Left cardiac atrium (tissue), 4 donors: Measurements from ENCODE around the gene WWOX. TPM values are rescaled to one million over a fixed set of nuclear protein-coding genes. Genes with fewer than 3 reads are reported as not detected.
A peak's percentile ranks its signal among the peaks of the same experiment; 100 is the strongest.

Experiments used
- ATAC-seq, 2 donors: fragments of 200-7000 bp; cut with Tn5 transposase; one replicate each; pipeline ENCODE4 v1.9.1; 2020; ENCODE audit warnings: mild to moderate bottlenecking in 2 of 2, moderate library complexity in 2 of 2
- DNase-seq: peaks from one replicate; pipeline ENCODE4 v3.0.0-alpha.2; 2020
- intact Hi-C, 2 donors: fragments of 100-400 bp; cut with DNase I; formaldehyde crosslinking; loops; one replicate each; pipeline versions ENCODE4 v1.14.1 to v1.15.1; 2022 to 2023
- total RNA-seq, 2 donors: library from RNA; stranded (reverse); fragmentation: NEBNext Ultra II Directional; extraction: Animal tissue kit (Norgen Biotek cat#: 25700); gene quantifications; one replicate each; pipeline ENCODE4 v1.2.1, GENCODE V29; 2021
- donor health status: DM: no; HTN: yes; CAD: no.
- donor health status: DM: no; HTN: yes; CAD: no; lungs with severe emphysema.
- donor health status: DM: yes; HTN: yes; CAD: no.
- donor health status: Dilated cardiomyopathy.

WWOX gene
- total RNA-seq, 2 donors from 2014 or later, result 7.6 to 8.6 TPM

- DNase-seq (no peak), ATAC-seq (no peak)
- intact Hi-C loops, result no loop called here
These were observed 114.3 kb downstream of the WWOX start for GRCh38 chr16:78213751-78214150.

GRCh38 chr16:78215222-78215621, 115.8 kb downstream of the WWOX start:
- ATAC-seq (no peak), DNase-seq (no peak)
- intact Hi-C loops, result no loop called here

DNA sequence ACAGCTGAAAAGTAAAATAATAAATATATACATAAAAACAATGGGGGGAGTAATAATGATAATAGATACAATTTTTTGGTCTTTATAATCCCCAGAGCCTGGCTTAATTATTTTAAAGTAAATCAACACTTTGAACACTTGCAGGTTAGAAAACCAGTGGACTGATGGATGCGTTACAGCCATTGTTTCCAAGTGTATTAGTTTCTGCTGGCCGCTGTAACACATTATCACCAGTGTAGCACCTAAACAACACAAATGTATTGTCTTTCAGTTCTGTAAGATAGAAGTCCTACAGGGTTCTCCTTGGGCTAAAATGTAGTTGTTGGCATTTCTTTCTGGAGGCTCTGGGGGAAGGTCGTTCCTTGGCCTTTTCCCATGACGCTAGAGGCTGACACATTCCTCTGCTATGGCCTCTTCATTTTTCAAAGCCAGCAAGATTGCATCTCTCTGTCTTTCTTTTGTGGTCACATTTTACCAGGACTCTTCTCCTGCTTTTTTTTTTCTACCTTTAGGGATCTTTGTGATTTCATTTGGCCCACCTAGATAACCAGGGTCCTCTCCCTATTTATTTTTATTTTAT, 116.8 kb downstream of the WWOX start:
- no peak for DNase-seq
- ATAC-seq, result no peak
- intact Hi-C loops, result no loop called here

- DNase-seq, result no peak
- ATAC-seq, result no peak
- intact Hi-C loops, result no loop called here
These were observed 117.8 kb downstream of the WWOX start for GRCh38 chr16:78217276-78217675.

DNA sequence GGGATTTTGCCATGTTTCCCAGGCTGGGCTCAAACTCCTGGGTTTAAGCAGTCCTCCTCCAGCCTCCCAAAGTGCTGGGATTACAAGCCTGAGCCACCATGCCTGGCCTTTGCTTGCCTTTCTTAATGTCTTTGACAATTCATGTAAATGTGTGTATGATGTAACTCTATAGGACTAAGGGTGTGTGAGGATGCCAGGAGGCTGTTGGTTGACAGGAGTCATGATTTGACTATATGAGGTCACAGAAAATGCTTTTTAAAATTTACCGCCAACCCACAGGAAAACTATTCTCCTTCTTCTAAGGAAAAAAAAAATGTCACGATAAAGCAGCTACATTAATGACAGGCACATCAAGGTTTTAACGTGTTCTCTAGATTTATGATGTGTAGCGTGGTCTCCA, 118.8 kb downstream of the WWOX start:
- intact Hi-C loops, result no loop called here
- no peak for ATAC-seq

GRCh38 chr16:78218856-78219651, 119.6 kb downstream of the WWOX start:
- no peak for ATAC-seq
- DNase-seq, result no peak
- intact Hi-C loops, result no loop called here

More for the DNA sequence above, 118.8 kb downstream of the WWOX start:
- DNase-seq, result no peak

- intact Hi-C loops, result no loop called here
- no peak for ATAC-seq
- no peak for DNase-seq
These were observed 121.1 kb downstream of the WWOX start for GRCh38 chr16:78220571-78220970.

DNA sequence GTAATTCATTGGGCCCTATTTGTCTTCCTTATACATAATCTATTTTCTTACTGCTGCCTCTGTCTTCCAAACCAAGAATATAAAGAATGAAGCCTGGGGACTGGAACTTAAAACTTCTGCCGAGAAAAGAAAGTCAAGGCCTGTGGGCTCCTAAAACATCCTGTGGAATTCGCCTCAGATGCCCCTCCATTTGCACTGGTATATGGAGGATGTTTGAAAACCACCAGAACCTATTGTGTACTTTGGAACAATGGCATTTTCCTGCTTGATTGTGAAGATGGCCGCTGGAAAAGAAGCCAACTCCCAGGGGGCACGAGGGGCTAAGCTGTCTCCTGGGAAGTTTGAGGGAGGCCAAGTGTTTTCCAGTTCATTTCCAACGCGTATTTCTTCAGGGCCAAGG, 122.4 kb downstream of the WWOX start:
- intact Hi-C loops, result no loop called here
- no peak for ATAC-seq
- DNase-seq, result no peak

DNA sequence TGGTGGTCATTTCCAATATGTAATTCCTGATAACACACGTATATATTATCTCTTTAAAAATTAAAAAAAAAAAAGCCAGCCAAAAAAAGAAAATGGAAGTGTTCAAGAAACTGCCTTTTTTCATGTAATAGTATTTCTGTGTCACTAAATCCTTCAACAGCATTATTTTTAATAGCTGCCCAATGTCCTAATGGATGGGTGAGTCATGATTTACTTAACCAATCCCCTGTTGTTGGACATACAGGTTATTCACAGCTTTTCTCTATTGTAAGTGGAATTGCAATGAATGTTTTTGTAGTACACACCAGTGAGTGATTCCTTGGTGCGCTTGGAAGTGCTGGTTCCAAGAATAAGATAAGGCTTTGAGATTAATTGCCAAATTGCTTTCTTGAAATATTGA, 124.9 kb downstream of the WWOX start:
- no peak for ATAC-seq
- intact Hi-C loops, result no loop called here
- DNase-seq, result no peak

DNA sequence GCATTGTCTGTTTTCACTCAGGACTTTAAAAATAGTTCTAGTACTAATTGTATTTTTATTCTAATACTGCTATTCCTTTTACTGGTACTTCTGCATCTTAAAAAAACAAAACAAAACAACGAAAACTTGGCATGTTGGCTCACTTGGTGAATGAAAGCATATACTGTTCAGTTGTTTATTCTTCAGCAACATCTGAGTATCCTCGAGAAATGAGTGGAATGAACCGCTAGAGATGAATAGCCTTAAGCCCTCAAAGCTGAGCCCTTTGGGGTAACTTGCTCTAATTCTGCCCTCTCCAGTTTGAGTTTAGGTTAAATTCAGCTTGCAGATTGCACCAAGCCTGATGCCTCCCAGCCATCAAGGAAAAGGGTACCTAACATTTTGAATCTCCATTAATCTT, 126.5 kb downstream of the WWOX start:
- intact Hi-C loops, result no loop called here
- no peak for ATAC-seq
- no peak for DNase-seq

- intact Hi-C loops, result no loop called here
- no peak for ATAC-seq
- no peak for DNase-seq
These were observed 128.4 kb downstream of the WWOX start for GRCh38 chr16:78227855-78228254.

- DNase-seq (no peak), ATAC-seq (no peak)
- intact Hi-C loops, result no loop called here
These were observed 129.2 kb downstream of the WWOX start for GRCh38 chr16:78228704-78229103.

DNA sequence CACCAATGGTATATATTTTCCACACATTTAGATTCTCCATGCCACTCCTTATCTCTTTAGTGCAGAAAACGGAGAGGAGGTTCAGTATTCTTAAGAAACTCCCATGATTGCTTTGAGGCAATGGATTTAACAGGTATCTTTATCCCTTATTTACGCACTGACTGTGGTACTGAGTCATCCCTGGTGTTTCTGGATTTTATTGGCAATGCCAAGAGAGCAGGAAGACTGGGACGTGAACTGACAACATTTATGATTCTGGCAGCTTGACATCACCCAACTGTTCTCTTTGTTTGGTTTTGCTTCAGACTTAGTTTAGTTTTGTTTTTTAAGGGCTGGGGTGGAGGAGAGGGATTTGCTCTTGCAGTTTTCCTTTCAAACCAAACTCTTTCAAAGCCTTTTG, 131.4 kb downstream of the WWOX start:
- DNase-seq, result no peak
- intact Hi-C loops, result no loop called here
- peak in 1 of 2 donors; percentile 11 for ATAC-seq

DNA sequence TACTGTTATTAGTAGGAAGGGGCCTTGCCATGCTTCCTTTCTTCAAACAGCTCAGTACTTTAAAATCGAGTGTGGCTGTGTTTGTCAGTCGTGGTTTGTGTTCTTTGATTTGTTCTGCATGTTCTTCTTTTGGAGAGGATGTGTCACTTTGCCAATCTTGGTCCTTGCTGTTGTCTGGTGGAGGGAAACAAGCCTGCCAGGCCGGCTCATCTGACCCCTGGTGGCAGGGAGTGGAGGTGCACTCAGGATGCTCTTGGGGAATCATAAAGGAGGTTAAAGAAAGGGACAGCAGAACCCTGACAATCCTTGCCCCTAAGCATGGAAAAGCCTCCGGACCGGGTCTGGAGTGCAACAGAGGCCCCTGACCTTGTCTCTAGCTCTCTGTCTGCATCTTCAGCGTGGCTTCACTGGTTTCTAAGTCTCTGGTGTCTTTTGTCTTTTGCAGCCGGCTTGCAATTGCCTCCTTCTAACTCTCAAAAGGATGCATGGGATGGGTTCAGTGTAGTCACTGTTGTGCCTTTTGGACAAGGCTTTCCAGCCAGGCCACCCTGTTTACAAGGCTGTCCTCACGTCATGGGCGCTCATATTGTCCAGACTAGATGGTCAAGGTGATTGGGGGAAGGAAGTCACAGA, 135.8 kb downstream of the WWOX start:
- intact Hi-C loops, result loop anchor here in 1 of 2 donors (5.0 kb wide), 1 partner anchor 113 kb away; no protein-coding TSS in a partner anchor
- ATAC-seq, result peak; percentile 55 to 80

GRCh38 chr16:78235876-78236275, 136.4 kb downstream of the WWOX start:
- no peak for ATAC-seq
- intact Hi-C loops, result loop anchor here in 1 of 2 donors (5.0 kb wide), 1 partner anchor 114 kb away; no protein-coding TSS in a partner anchor
- no peak for DNase-seq

More for the DNA sequence above, 135.8 kb downstream of the WWOX start:
- DNase-seq, result peak; percentile 67

DNA sequence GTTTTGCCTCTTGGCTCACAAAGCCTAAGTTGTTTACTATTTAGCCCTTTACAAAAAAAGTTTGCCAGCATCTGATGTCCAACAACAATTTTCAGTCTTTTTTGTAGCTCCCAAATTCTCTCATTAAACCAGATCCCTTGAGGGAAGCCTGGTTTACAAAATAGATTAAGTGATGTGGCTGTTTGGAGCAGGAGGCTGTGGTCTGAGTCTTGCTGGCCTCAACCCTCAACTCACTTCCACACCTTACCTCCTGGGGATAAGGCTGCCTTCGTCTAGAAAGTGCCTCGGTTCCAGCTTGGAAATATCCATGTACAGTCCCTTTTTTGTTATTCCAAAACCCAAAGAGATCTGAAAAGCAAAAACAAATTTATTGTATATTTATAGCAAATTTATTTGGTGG, 138.4 kb downstream of the WWOX start:
- intact Hi-C loops, result loop anchor here in 1 of 2 donors (5.0 kb wide), 1 partner anchor 116 kb away; no protein-coding TSS in a partner anchor
- no peak for DNase-seq
- no peak for ATAC-seq

- intact Hi-C loops, result no loop called here
- DNase-seq (no peak), ATAC-seq (no peak)
These were observed 141.2 kb downstream of the WWOX start for GRCh38 chr16:78240459-78241222.

GRCh38 chr16:78242239-78242630, 142.8 kb downstream of the WWOX start:
- ATAC-seq (no peak), DNase-seq (no peak)
- intact Hi-C loops, result no loop called here

DNA sequence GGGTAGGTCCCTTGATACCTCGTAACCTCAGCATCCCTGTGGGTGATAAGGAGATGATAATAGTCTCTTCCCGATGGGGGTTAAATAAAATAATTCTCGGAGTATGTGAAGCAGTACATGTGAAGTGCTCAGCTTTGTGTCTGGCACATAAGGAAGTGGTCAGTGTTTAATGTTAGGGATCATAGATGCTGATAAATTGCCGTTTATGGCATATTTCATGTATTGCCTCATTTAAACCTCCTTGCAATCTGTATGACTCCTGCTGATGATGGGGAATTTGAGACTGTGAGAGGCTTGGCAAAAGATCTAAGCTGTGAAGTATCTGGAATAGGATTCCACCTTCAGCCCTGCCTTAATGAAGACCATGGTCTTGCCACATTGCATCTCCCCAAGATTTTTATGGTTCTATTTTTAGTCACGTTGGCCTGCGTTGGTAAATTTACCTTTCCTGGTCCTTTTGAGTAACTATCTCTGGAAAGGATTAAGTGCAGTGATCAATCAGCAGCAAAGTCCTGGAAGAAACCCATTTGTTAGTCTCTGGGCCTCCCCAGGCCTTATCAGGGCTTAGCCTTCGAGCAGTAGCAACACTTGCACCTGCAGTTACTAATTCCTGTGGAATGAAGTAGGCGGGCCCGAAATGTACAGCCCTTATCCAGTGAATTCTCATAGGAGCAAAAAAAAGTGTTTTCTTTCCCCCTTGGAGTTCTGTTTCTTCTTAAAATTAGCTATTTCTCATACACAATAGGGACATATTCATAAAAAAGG, 144.9 kb downstream of the WWOX start:
- no peak for DNase-seq
- peak in 1 of 2 donors; percentile 54 for ATAC-seq
- intact Hi-C loops, result no loop called here
